HG03025 (cell line): Measurements from ENCODE around the gene ZBTB45.
"Not testable (repeated sequence)": the region's sequence is repeated elsewhere in the genome, so short reads cannot be mapped to it uniquely, and the experiment has no call there.

Experiments
- ATAC-seq: cut with Tn5 transposase; IDR thresholded peaks from one replicate; pipeline ENCODE4 v1.9.1; 2021; ENCODE audit warnings: mild to moderate bottlenecking, moderate library complexity; ENCODE audit not compliant: unreplicated experiment, low FRiP score

ZBTB45 gene

DNA sequence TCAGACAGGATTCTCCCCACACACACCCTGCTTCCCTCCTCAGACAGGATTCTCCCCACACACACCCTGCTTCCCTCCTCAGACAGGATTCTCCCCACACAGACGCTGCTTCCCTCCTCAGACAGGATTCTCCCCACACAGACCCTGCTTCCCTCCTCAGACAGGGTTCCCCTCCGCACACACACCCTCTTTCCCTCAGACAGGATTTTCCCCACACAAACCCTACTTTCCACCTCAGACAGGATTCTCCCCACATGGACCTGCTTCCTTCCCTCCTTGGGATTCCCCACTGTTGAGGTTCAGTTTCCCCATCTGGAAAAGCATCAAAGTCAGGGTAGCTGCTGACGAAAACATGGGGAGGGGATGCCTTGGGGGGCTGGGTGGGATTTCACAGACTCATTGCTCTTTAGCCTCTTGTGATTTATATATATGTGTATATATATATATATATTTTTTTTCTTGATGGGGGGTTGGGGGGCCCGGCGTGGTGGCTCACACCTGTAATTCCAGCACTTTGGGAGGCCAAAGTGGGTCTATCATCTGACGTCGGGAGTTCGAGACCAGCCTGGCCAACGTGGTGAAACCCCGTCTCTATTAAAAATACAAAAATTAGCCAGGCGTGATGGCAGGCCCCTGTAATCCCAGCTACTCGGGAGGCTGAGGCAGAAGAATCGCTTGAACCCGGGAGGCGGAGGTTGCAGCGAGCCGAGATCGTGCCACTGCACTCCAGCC, 23.2 kb upstream of the ZBTB45 start:
- not testable (repeated sequence) for ATAC-seq

DNA sequence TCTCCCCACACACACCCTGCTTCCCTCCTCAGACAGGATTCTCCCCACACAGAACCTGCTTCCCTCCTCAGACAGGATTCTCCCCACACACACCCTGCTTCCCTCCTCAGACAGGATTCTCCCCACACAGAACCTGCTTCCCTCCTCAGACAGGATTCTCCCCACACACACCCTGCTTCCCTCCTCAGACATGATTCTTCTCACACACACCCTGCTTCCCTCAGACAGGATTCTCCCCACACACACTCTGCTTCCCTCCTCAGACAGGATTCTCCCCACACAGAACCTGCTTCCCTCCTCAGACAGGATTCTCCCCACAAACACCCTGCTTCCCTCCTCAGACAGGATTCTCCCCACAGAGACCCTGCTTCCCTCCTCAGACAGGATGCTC, 19.6 kb upstream of the ZBTB45 start:
- ATAC-seq = not testable (repeated sequence)

DNA sequence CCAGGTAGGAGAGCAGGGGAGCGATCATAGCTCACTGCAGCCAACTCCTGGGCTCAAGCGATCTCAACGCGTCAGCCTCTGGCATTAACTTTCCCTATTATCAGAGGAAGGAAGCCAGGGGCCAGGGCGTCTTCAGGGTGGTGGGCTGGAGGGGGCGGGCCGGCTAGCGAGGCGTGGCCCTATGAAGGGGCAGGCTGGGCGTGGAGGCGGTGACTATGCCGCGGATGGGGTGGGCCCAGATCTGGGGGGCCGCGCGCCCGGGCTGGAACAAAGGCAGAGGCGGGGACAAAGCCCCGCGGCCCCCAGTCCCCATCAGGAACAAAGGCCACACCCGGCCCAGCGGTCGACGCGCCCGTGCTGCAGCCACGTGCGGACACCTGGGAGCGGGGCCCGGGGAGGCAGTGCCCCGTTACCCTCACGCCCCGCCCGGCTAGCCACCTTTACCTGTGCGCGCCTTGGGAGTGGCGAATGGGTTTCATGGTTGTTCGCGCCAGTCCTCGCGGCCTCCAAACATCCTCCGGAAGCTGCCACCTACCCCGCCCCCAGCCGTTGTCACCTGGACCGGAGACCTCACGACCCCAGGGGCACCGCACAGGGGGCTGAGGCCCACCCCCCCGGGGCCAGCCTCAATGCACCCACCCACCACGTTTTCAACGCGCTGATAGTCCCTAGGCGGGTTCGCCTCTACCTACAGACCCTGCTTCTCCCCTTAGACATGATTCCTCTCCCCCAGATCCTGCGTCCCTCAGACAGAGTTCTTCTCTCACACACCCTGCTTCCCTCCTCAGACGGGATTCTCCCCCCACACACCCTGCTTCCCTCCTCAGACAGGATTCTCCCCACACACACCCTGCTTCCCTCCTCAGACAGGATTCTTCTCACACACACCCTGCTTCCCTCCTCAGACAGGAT, 18.9 kb upstream of the ZBTB45 start:
- no peak for ATAC-seq

DNA sequence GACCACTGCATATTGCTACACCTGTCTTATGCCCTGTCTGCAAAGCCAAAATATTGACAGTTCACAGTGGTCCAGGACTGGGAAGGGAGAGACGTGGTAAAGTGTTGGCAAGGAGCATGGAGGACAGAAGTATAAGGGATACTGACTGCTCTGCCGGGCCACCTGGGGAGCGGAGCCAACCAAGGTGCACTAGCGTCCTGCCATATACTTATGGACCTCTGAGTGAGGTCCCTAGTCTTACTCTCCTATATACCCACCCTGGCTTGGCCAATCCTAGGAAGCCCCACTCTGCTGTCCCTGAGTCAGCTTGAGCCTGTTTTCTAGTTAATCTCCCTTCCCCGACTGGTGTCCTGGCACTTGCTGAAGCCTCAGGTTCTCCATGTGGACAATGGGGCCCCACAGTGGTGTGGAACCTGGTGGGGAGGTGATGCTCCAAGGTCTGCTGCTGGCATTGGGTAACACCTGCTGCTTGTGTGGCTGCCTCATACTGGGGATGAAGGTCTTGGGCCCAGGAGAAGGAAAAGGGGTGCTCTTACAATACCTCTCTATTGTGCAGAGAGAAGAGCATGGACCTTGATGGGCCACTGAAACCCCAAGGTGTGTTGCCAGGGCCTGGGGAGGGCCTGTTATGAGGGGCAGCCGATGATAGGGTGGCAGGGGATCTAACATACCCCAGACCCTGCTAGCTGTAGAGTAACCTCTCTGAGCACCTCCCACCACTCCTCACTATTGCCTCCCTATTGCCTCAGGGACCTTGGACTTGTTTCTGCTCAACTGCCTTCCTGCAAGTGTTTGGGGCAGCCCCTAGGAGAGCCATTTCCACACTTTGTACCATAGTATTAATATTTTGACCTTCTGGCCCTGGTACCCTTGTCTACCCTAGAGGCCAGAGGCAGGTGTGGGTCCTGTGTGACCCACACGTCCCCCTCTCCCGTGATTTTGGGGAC, 17.5 kb upstream of the ZBTB45 start:
- no peak for ATAC-seq

DNA sequence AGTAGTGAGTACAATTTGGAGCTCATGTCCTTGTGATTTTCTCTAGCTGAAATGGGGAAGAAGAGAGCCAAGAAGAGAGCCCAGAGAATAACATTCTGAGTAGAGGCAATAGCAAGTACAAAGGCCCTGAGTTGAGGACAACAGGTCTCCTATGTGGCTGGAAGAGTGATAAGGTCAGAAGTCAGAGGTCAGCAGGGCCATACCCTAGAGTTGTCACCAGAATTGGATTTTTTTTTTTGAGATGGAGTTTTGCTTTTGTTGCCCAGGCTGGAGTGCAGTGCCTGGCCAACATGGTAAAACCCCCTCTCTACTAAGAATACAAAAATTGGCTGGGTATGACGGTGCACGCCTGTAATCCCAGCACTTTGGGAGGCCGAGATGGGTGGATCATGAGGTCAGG, 16.2 kb upstream of the ZBTB45 start:
- ATAC-seq = no peak

DNA sequence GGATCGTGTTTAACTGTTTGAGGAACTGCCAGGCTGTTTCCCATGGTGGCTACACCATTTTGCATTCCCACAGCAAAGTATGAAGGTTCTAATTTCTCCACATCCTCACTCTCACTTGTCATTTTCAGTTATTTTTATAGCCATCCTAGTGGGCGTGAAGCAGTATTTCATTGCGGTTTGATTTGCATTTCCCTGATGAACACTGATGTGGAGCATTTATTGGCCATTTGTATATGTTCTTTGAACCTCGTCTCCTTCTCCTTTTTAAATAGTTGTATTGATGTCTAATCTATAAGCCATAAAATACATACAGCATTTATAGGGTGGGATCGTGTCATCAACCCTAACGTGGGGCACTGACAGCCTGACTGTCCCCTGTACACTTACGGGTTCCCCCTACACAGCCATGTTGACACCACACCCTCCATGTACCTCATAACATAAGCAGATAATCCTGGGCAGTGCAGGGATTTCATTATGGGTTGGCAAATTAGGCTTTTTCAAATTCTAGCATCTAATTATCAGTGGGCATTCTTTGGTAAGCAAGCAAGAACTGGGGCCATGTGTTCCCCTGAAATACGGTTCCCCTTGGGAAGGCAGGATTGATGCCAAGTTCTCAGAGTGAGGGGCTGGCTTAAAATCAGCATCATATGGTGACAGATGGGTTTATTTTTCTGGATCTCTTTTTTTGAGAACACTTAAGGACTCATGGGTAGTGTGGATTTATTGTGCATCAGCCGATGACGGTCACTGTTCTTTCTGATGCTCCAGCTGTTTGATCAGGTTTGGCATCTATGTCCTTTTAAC, 11.6 kb upstream of the ZBTB45 start:
- no peak for ATAC-seq

DNA sequence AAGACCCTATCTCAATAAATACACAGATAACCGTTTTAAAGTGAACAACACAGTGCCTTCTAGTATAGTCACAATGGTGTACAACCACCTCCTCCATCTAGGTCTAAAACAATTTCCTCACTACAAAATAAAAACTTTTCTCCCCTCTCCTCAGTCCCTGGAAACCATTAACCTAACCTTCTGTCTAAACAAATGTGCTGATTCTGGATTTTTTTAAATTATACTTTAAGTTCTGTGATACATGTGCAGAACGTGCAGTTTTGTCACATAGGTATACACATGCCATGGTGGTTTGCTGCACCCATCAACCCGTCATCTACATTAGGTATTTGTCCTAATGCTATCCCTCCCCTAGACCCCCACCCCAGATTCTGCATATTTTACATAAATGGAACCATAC, 9.8 kb upstream of the ZBTB45 start:
- ATAC-seq = no peak

DNA sequence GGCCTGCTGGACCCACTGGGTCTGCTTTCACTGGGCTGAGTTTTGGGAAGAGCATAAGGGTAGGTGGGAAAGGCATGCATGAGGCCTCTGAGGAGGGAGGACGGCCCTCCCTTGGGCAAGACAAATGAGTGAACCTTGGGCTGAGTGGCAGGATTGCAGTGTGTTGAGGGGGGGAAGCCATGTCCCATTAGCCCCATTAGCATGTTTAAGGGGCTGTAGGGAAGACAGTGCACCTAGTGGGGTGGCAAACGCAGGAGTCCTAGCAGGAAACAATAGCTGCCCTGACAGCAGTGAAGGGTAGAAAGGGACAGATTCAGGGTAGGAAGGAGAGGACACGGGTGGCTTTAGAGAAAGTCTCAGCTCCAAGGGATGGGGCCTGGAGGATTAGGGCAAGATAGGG, 3.1 kb upstream of the ZBTB45 start:
- ATAC-seq = no peak

DNA sequence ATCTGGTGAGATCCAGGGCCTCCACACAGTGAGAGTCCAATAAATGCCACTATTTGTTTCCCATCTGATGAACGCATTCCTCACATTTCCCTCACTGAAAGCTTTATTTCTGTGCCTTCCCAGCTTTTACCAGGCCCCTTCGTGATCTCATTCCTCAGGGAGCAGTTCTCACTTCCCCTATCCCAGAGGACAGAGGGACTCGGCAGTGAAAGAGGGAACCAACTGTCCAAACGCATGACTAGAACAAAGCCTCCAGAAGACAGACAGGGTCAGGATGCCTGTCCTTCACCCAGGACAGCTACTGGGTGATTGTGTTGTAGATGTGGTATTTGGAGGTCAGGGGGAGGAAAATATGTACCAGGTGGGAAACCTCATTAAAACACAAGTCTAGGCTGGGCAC, 2.0 kb upstream of the ZBTB45 start:
- ATAC-seq = no peak

DNA sequence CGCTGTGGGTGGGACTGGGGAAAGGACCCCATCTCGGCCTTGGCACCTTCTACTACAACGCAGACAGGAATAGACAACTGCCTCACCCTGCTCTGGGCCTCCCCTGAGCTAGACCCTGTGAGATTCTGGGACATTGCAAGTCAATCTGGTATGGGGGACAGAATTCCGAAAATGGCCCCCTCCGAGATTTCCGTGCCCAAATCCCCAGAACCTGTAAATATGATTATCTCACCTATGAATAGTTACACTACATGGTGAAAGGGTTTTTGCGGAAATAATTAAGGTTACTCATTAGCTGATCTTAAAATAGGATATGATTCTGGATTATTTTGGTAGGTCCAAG, 618 bp upstream of the ZBTB45 start:
- no peak for ATAC-seq

DNA sequence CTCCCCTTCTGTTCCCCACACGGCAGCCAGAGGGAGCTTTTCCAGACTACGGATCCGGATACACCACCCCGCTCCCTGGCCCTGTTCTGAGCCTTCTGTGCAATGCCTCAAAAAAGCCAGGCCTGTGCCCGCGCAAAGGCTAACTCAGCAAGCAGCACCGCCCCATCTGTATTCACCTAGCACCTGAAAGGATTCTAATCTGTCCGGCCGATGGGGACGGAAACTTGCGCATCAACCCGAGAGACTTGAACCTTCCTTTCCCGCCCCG, 589 bp downstream of the ZBTB45 start:
- no peak for ATAC-seq

DNA sequence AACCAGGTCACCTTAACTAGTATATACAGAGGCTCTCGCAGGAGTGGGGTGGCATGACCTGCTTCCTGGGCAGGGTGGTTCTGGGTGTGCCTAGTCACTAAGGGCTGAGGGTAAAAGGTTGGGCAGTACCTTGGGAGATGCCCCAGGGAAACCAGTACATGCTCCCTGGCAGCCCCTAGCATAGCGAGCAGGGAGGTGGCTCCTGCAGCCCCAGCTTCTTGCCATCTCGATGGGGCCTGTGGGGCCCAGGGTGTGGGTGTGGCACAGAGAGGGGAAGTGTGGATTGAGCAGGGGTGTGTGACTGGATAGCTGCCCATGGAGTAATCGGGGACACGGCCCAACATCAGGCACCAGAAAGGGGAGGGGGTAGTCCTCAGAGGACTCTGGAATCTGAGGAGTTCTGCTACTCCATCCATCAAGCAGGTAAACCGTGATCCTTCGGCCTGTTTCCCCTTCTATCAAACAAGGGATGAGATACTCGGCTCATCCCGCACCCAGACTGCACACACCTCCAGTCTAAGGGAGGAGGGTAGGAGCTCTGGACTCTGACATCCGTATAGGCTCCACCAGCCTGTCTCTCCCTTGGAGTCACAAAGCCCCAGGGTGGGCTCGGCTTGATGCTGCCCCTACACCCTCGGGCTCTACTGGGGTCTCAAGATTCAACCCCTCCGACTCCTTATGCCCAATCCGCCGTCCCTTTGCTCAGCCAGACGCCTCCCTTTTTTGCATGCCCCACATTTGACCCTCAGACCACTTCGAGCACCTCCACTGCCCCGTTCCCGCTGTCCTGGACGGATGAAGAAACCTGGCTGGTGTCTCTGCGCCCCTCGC, 1.1 kb downstream of the ZBTB45 start:
- no peak for ATAC-seq

DNA sequence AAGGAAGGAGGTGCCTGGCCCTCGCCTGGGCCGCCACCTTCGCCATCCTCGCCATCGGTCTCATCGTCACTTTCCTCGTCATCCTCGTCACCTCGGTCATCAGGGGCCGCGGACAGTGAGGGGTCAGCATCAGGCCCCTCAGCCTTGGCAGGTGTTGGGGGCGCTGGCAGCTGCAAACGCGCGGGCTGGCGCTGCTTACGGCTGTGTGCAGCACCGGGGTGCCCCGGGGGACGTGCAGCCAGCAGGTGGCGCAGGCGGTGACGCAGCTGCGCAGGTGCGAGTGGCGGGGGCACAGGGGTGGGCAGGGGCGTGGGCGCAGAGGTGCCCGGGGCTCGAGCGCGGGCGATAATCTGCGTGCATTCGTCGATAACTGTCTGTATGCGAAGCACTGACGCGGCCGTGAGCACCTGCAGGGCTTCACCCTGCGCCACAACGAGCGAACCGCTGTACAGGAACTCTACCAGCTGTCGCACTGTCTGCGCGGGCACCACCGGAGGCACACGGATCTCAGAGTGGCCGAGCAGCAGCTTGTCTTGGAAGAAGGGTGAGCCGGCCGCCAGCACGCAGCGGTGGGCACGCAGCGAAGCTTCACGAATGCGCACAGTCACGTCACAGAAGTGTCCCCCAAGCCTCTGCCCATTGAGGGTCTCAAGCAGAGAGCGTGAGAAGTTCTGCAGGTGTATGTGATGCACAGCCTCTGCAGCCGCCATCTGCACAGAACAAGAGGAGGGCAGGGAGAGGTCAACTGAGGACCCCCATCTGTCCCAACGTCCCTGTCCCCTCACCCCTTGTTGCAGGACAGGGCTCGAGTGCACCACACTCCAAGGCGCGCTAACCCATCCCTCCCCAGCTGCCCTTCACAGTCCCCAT, 2.4 kb downstream of the ZBTB45 start:
- ATAC-seq = no peak

DNA sequence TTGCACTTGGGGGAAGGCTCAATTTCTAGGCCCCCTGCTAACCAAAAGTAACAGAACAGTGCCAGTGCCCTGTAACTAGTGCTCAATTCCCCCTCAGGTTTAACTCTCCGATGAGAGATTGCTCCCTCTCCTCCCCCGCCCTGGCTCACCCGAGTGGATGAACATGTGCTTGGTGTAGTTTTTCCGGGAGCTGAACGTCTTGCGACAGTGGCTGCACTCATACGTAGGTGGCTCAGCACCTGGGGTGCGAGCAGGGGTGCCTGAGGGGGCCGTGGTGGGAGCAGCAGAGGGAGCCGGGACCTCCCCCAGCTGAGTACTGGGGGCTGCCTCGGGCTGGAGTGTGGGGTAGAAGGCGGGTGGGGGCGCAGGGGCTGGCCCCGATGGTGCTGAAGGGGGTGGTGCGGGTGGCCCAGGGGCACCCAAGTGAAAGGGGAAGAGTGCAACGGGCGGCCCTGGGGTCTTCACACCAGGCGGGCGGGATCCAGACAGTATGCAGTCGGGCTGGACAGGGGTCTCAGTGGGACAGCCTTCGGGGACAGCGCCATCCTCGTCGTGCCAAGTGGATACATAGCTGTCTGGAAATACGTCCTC, 3.3 kb downstream of the ZBTB45 start:
- ATAC-seq = no peak

DNA sequence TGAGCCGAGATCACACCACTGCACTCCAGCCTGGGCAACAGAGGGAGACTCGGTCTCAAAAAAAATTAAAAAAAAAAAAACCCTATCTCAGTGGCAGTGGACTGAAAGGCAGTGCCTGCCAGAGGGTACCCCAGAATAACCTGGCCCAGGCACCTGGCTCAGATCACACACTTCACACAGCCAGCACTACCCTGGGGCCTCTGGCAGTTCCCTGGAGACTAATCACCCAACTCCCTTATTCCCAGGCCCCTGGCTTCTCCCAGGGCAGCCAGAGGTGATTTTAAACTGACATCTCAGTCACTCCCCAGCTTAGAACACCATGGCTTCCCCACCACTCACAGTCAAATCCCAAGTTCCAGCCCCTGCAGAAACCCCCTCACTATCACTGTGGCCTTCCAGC, 4.4 kb downstream of the ZBTB45 start:
- ATAC-seq = no peak

DNA sequence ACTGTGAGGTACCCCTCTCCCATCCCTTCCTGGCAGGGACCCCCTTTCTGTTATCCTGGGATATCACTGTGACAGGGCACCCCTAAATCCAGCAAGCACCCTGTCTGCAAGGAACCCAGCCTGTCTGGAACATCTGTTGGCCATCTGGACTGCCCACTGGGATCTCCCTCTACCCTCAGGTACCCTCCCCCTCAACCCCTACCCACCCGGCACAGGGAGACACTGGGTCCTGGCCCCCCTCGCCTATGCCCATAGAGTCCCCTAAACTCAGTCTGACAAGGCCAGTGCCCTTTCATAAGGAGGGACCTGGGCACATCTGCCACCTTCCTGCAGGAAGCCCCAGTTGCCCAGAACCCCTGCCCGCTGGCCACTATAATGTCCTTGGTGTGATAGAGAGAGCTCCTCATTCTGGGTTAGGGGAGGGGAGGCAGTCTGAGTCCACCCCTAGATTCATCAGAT, 5.0 kb downstream of the ZBTB45 start:
- ATAC-seq = no peak

DNA sequence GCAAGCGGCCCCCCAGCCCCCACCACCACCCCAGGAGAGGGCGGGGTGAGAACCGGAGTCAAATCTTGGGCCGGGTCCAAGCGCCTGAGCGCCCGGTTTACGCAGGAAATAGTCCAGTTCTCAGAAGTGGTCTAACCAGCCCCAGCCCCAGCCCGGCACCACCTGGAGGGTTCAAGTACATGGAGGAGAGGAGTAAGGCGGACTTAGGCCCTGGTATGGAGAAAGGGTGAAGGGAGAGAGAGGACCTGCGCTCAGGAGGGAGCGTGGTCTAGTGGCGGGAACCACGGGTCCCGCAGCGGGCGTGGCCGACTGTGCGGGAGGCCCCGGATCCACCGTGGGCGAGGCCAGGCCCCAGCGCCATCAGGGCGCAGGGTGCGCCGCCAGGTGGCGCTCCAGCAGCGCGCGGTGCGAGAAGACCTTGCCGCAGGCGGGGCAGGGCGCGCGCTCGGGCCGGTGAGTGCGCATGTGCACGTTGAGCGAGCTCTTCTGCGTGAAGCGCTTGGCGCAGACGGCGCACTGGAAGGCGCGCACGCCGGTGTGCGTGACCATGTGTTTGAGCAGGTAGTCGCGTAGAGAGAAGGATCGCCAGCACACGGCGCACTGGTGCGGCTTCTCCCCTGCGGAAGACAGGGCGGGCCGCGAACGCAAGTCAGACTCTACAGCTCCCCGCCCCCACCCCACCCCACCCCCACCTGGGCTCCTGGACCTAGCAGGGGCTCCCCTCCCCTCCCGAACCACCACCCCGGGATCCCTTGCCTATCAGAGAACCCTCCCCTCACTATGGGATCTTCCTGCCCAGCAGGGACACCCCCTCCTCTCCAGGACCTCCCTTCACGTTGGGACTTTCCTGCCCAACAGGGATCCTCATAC, 5.7 kb downstream of the ZBTB45 start:
- ATAC-seq = peak; percentile 42
